ENCODE data around the gene PAX2.

Gene PAX2

GRCh38 chr10:100740476-100741377 is 4.7 kb upstream of the PAX2 start:
- no peak for DNase-seq

GRCh38 chr10:100741378-100742075 is 3.9 kb upstream of the PAX2 start:
- DNase-seq = no peak

- no peak for DNase-seq
These were observed 3.2 kb upstream of the PAX2 start for GRCh38 chr10:100742076-100742771.

- DNase-seq = no peak
These were observed 2.4 kb upstream of the PAX2 start for GRCh38 chr10:100742936-100743335.

- DNase-seq = no peak
These were observed 1.7 kb upstream of the PAX2 start for GRCh38 chr10:100743626-100744135.

- no peak for DNase-seq
These were observed 1.0 kb upstream of the PAX2 start for GRCh38 chr10:100744136-100744986.

- no peak for DNase-seq
These were observed 751 bp downstream of the PAX2 start for GRCh38 chr10:100745882-100746783.

- DNase-seq = no peak
These were observed 1.5 kb downstream of the PAX2 start for GRCh38 chr10:100746784-100747455.

GRCh38 chr10:100747456-100748230 is 2.3 kb downstream of the PAX2 start:
- DNase-seq = no peak

GRCh38 chr10:100748231-100749058 is 3.1 kb downstream of the PAX2 start:
- DNase-seq = no peak

GRCh38 chr10:100749059-100749308 is 3.6 kb downstream of the PAX2 start:
- no peak for DNase-seq

- no peak for DNase-seq
These were observed 4.2 kb downstream of the PAX2 start for GRCh38 chr10:100749309-100750217.

GRCh38 chr10:100750291-100751210 is 5.2 kb downstream of the PAX2 start:
- DNase-seq = no peak

GRCh38 chr10:100751211-100751933 is 6.0 kb downstream of the PAX2 start:
- DNase-seq = no peak

- no peak for DNase-seq
These were observed 10.4 kb downstream of the PAX2 start for GRCh38 chr10:100755821-100756220.

GRCh38 chr10:100759331-100759730 is 13.9 kb downstream of the PAX2 start:
- no peak for DNase-seq

Data from T1000 (cell line).